Activated naive CD4-positive, alpha-beta T cell treated with Interleukin-2 at 50 U/mL for 16 hours (primary cell): ENCODE measurements around the gene MAP3K14.
"Not testable (repeated sequence)": the region's sequence is repeated elsewhere in the genome, so short reads cannot be mapped to it uniquely, and the experiment has no call there.

Experiments used
- DNase-seq: peaks from one replicate; pipeline ENCODE4 v3.0.0-alpha.2; 2020

MAP3K14 gene

DNA sequence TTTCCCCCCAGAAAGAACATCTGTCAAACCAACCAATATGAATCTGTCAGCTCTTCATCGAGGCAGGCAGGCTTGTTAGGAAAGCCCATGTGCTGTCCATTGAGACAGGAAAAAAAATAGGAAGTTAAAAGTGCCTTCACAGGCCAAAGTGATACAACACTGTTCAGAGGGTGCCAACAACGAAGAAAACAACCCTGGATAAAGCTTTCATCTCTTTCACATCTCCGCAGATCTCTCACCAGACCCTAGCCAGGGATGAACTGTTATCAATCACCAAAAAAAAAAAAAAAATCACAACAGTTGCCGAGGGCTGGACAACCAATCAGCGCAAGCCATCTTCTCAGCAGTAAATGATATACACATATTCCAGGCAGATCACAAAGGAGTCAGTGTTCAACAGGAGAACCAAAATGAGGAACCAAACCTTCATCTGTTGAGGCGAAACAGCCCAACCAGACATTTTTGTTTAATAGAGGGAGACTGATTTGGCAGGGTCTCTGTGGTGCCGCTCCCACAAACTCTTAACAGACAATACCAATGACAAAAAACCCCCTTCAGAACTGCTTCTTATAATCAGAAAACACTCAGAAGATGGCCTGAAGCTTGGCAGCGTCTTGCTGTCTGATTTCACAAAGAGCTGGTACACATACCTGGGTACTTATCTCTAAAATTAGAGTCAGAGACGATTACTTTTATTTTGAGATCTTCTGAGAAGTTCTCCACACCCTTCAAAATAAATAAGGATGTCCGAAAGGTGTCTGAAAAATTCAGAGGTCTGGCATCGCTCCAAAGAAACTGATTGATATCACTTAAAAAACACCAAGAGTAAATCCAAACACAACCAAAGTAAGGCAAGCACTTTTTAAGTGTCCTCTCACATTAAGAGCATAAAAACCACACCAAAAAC, 1.8 kb downstream of the MAP3K14 start:
- peak; percentile 26 for DNase-seq

DNA sequence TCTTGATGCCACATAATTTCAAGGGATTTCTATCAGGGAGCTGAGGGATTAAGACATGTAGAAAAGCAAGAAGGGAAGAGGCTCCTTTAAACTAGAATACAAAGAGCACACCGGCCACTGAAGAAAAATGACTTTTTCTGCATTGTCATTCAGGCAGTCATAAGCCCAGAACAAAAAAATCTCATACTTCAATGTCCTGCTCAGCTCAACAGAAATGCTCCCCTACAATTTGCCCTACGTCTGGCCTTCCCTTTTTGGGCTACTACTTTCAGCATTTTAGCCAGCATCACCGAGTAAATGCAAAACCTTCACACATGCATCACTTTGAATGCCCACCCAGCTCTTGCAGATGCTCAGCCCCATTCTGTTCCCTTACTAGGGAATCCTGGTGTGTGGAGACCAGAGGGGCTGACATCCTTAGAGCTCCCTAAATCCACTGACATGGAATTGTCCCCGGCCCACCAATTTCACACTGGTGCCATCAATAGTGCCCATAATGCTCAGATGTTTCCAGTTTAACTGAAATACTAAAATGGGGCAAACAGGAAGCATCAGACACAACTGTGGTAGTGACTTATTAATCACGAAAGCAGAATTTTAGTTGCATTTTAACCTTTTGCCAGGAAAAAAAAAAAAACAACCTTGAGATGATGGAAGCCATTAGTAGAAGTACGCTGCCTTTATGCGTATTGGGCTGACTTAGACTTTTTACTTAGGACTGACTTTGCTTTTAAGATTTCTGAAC, 2.7 kb downstream of the MAP3K14 start:
- peak; percentile 31 for DNase-seq

DNA sequence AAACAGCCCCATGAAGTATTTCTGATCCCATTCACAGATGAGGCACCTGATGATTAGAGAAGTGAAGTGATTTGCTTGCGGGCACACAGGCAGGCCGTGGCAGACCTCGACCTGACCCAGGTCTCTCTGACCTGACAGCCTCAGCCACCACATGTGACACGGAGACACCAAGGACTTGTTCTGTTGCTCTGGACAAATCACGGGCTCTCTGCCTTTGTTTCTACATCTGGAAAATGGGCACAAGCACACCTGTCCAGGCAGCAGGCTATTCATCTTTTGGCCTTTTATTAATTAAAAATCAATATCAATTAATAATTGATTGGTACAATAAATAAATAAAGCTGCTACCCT, 3.4 kb downstream of the MAP3K14 start:
- DNase-seq, result no peak

DNA sequence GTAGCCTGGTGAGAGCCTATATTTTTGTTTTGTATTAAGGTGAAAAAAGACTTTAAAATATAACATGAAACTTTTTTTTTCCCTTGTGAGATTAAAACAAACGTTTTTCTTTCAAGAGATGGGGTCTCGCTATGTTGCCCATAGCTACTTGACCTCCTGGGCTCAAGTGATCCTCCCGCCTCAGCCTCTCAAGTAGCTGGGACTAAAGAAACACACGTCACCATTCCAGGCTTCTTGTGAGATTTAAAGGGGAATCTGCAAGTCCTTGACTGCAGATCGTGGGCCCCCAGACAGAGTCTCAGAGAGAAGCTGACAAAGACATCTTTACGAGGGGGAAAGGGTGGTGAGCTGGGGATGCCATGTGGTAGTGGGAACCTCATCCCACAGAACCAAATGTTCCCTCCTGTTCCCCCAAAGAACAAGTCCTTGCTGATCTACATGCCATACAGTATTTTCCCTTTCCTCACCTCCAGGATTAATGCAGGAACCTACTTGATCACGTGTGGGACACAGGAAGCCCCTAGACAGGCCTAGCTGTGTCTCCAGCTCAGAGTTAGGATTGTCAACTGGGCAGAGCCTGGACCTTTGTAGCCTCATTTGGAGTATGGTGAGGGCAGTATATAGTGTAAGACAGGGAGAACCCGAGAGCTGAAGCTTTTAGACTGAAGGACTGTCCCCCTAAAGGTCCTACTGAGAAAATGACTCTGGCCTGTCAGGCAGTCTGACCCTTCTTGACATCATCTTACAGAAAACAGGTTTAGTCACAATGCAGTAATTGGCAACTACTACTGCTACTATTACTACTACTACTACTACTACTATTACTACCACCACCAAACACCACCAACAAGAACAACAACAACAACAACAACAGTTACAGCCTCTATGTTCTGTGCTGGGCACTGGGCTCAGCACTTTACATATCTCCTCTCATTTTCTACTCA, 4.1 kb downstream of the MAP3K14 start:
- peak; percentile 26 for DNase-seq

DNA sequence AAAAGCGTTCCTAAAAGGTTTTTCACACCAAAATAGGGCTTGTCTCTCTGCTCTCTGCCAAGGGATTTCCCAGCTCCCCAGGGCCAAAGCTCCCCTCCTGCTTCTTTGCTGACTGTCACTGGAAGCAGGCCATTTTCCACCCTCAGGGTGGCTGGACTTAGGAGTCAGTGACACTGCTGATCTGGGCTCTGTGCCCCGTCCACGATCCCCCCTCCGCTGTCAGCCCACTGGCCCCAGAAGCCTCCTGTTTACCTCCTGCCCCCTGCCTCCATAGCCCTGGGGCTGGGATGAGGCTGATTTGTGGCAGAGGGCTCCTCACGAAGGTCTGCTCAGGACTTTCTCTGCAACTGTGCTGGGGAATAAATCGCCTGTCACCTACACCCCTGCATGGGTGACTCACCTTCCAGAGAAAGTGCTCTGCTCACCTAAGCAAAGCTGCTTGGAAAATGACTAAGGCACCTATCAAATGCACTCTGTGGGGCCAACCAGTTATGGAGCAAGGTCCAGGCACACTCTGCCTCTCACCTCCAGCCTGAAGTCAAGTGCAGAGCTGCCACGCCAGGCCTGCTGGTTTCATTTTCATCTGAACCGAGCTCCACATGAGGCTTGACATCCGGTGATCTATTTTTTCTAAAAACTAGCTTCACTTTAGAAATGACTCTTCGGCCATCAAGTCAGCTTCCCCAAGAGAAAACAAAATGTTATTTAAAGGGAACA, 4.9 kb downstream of the MAP3K14 start:
- peak; percentile 87 for DNase-seq

DNA sequence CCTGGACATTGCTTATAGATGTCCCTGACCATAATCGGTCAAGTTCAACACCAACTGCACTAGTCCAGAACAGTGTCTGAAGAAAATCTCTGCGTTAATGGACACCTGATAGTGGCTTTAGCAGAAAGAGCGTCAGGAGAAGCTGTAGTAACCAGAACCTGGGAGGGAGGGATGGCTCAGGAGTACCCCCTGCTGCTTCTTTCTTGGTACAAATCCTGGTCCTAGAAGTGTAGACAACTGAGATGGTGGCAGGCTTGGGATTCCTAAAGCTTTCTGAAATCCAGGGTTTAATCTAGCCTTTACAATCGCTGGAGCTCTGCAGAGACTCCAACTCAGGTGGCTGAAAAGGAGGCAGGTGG, 5.4 kb downstream of the MAP3K14 start:
- no peak for DNase-seq

DNA sequence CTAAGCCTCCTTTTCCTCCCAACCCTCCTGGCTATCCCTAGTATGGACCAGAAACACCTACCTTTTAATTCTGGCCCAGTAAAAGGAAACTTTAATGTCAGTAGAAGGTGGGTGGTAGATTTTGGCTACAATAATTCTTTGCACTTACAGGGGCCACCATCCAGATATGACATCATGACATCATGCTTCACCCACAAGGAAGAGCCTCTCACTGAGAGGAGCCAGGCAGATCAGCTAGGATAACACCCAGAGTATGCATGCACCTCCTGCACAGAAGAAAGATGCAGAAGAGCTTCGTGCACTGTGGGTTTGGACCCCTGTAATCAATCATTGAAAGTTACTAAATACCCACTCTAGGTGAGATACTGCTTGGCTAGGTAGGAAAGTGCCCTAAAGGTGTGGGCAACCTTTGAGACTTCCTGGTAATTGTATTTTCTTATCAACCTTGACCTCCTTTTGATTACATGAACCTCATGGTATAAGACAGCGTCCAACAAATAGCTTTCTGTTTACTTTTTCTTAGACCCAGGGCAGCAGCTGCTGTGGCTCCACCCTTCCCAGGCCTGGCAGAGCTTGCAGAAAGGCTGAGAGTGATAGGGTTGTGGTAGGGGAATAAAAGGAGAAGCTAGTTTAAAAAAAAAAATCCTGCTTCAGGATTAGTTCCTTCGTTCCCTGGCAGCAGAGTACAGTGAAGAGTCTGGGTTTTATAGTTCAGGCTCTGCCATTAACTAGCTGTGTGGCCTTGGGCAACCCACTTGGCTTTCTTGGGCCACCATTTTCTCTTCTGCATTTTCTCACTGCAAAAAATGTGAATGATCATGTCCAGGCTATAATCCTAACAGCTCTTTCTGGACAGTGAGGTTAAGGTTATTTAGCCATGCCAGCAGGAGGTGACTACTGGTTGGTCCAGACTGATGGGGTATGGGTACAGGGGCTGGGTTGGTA, 6.2 kb downstream of the MAP3K14 start:
- DNase-seq, result no peak

DNA sequence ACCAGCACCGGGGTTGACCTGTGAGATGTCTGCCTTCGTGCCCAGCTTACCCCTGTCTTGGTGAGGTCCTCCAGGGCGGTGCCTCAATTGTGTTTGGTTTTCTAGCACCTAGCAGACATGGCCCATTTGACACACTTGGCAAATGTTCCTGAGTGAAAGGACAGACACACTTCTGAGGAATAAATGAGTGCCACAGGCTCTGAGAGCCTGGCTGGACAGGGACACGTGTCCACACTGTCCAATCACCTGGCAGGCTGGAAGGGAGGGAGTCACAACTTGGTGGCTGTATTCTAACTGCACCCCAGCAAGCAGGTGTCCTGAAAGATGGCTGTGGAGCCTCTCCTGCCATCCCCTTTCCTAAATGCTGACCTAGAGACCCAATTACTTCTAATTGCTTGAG, 7.4 kb downstream of the MAP3K14 start:
- DNase-seq, result no peak

DNA sequence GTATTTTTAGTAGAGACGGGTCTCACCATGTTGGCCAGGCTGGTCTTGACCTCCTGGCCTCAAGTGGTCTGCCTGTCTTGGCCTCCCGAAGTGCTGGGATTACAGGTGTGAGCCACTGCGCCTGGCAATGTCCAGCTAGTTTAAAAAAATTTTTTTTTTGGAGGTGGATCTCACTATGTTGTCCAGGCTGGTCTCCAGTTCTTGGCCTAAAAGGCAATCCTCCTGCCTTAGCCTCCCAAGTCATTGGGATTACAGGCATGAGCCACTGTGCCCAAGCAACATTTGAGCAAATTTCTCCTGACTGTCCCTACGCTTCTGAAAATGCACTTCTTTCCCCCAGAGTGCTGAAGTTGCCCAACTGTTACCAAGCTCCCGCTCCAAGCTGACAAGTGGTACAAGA, 8.0 kb downstream of the MAP3K14 start:
- no peak for DNase-seq

DNA sequence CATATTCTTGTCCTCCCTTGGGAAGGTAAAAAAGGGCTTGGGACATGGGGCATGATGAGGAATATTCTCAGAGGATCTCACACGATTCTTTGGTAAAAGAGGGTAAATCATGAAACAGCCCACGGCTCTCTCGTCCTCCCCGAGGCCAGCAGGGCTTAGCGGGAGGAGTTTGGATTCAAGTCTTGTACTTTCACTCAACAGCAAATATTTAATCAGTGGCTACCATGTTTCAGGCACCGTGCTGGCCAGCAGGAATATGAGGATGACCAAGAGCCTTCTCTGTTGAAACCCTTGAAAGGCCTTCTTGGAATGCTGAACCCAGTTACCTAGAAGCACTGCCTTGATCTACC, 8.8 kb downstream of the MAP3K14 start:
- DNase-seq, result no peak

DNA sequence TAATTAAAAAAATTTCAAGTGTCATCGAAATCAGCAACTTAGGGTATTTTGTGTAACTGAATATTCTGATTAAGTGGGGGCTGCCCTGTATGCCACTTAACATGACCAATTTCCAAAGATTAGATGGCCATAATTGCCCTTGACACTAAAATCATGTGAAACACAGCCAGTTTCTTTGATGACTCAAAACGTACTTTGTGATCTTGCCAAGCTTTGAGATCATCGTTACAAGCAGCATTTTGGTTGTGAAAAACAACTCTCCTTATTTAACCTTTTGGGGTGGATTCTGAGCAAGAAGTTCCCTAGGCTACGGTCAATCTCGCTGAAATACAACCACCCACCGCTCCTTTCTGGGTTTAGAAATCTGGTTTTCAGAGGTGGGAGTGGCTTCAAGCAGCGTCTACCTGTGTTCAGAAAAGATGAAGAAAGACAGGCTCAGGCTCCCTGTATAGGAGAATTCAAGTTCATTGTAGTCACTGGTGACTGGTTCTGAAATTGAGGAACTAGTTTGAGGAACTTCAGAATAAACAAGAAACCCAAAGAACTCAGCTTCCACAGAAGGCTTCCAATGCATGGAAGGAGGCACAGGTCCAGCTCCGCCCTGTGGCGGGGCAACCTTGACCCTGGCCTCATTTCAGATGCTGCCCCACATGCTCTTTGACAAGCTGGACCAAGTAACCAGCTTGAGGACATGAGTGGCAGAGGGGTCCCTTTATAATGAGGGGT, 9.4 kb downstream of the MAP3K14 start:
- peak; percentile 61 for DNase-seq

DNA sequence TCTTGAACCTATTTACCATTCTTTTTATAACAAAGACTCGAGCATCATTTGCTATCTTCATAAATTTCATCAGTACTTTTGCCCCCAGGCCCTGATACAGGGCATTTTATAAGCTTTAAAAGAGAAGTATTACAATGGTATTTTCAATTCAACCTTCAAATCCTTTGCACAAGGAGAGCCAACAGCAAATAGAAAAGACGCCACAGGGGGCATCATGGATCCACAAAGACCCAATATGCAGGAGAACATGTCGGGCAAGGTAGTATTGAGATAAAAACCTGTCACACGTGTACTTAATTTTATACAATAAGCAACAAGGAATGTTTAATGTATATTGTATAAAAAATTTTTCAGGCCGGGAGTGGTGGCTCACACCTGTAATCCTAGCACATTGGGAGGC, 10.2 kb downstream of the MAP3K14 start:
- DNase-seq, result no peak

DNA sequence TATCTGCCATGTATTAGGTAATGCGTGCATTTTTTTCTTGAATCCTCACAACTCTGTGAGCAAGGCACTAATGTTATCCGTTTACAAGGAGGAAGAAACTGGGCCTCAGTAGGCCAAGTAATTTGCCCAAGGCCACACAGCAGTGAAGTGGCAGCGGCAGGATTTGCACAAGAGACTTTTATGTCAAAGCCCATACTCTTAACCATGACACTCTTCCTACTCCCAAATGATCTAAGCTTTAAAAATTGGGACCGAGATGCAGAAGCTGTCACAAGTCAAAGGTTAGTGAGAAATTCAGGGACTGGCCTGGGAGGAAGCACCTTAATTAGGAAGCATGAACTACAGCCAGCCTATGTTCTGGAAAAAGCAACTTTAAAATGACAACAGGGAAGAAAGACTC, 10.7 kb downstream of the MAP3K14 start:
- no peak for DNase-seq

DNA sequence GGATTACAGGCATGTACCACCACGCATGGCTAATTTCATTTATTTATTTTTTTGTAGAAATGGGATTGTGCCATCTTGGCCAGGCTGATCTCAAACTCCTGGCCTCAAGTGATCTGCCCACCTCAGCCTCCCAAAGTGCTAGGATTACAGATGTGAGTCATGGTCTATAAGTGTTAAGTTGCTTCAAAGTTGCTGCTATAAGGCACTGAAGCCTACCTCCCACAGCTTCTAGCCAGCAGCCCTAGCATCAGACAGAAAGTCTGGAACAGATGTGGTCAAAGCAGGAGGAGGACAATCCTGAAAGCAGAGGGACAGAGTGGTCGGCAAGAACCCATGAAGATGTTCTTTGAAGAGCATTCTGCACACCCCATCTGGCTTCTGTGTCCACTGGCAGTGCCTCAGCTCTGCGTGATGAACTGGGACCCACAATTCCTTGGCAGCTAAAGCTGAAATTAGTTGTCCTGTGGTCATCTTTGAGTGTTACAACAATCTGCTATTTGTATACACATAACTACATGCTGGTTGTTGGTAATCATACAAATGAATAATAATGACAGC, 11.2 kb downstream of the MAP3K14 start:
- no peak for DNase-seq

DNA sequence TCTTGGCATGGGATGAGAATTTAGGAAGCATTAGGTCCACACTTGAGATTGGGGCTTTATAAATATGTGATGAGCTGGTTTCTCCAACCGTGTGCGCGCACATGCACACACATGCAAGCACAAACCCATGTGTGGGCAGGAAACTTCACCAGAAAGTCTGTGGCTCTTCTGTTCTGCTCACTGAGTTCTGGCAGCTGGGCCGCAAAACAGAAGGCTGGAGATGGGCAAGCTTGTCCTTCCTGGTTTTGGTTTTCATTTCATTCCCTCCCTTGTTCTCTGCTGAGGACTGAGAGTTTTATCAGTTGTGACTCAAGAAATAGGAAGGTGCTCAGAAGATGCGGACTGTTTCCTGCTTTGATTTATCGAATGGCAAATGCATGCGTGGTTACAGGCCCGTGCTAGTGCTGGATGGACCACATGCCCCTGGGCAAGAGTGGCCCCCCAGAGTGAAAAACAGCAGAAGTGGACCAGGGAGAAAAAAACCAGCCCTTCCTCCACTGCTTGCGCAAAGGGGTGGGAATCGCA, 14.1 kb downstream of the MAP3K14 start:
- peak; percentile 37 for DNase-seq

DNA sequence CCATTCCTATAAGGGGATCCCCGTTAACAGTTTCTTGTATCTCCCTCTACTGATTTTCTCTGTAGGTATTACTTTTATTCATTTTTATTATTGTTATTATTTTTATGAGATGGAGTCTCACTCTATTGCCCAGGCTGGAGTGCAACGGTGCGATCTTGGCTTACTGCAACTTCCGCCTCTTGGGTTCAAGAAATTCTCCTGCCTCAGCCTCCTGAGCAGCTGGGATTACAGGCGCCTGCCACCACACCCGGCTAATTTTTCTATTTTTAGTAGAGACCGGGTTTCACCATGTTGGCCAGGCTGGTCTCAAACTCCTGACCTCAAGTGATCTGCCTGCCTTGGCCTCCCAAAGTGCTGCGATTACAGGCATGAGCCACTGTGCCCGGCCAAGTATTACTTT, 14.6 kb downstream of the MAP3K14 start:
- not testable (repeated sequence) for DNase-seq

DNA sequence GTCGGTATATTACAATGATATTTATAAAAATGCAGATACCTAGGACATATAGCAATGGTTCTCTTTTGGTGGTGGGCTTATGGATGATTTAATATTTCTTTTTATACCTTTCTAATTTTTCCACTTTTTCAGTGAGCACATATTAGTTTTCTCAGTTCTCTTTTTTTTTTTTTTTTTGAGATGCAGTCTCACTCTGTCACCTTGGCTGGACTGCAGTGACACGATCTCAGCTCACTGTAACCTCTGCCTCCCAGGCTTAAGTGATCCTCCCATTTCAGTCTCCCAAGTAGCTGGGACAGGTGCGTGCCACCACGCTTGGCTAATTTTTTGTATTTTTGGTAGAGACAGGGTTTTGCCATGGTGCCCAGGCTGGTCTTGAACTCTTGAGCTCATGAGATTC, 15.1 kb downstream of the MAP3K14 start:
- no peak for DNase-seq

DNA sequence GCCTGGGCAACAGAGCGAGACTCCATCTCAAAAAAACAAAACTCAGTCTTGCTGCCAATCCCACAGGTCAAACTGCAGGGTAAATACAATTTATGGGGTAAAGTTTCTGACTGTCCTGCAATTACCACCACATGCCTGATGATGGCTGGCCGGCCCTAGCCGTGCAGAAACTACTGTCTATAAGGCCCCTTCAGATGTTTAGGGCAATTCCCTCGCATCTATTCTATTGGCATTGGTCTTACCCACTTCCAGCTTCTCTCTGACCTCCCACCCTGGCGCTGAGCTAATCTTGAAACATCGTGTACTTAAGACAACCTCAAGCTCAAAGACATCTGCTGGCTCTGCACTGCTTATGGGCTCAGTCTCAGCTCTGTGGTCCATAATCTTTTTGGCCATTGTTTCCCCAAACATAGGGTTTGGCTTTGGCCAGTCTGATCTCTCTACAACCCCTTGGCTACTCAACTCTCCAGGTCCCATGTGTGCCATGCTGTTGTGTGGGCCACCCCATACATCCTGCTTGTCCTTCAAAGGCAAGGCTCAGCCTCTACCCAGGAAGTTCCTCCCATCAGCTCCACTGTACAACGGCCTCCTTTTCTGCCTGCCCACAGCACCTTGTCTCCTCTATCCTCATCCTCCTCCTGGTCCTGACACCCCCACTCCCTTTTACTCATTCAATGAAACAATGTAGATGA, 16.6 kb downstream of the MAP3K14 start:
- no peak for DNase-seq

DNA sequence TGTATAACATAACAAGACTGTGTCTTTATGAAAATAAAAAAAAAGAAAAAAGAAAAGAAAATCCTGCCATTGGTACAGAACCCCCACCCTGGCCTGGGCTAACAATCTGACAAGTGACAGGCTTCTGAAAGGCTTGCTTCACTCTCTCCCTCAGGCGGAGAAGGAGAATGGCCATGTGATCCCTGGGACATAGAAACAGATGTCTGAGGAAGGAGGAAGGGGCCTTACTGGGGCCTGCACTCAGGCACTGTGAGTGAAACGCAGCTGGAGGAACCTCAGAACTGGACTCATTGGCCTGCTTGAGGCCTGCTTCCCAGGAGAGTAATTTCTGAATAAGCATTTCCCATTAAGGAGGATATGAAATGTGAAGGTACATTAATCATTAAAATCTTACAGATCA, 17.5 kb downstream of the MAP3K14 start:
- no peak for DNase-seq
